H9 (cell line): ENCODE measurements around the gene STK26. TPM values are rescaled to one million over a fixed set of nuclear protein-coding genes. Genes with fewer than 3 reads are reported as not detected.

ENCODE experiments used
- DNase-seq: peaks from one replicate; pipeline ENCODE4 v3.0.0-alpha.2; 2017
- H2AFZ ChIP-seq: one replicate; pipeline ENCODE4 v1.6.1; 2013; ENCODE audit warnings: mild to moderate bottlenecking, low read length, control low read depth, moderate library complexity
- H2AK5ac ChIP-seq: 2 replicates; pipeline ENCODE4 v1.6.1; 2013; ENCODE audit warnings: low read length, control low read depth, mixed read lengths; ENCODE audit not compliant: insufficient read length
- H2BK120ac ChIP-seq: one replicate; pipeline ENCODE4 v1.6.1; 2013; ENCODE audit warnings: low read depth, mild to moderate bottlenecking, low read length, control low read depth, inconsistent platforms; ENCODE audit not compliant: poor library complexity, severe bottlenecking
- H2BK12ac ChIP-seq: 2 replicates; pipeline ENCODE4 v1.6.1; 2013; ENCODE audit warnings: low read length, control low read depth, mixed read lengths, low read depth; ENCODE audit not compliant: insufficient read length
- H2BK15ac ChIP-seq: 2 replicates; pipeline ENCODE4 v1.6.1; 2013; ENCODE audit warnings: low read depth, low read length, control low read depth
- H2BK20ac ChIP-seq: one replicate; pipeline ENCODE4 v1.6.1; 2013; ENCODE audit warnings: low read depth, mild to moderate bottlenecking, low read length, control low read depth, inconsistent platforms; ENCODE audit not compliant: poor library complexity, severe bottlenecking
- H2BK5ac ChIP-seq: 2 replicates; pipeline ENCODE4 v1.6.1; 2013; ENCODE audit warnings: low read length, control low read depth, mixed read lengths; ENCODE audit not compliant: insufficient read length
- H3K14ac ChIP-seq: 2 replicates; pipeline ENCODE4 v1.6.1; 2013; ENCODE audit warnings: low read length, control low read depth; ENCODE audit not compliant: insufficient read depth
- H3K18ac ChIP-seq: 2 replicates; pipeline ENCODE4 v1.6.1; 2013; ENCODE audit warnings: low read depth, mild to moderate bottlenecking, mixed read lengths, low read length, control low read depth; ENCODE audit not compliant: insufficient read length
- H3K23ac ChIP-seq: 2 replicates; pipeline ENCODE4 v1.6.1; 2013; ENCODE audit warnings: low read length, control low read depth, mixed read lengths, low read depth; ENCODE audit not compliant: insufficient read length
- H3K23me2 ChIP-seq: 2 replicates; pipeline ENCODE4 v1.6.1; 2013; ENCODE audit warnings: low read depth, mild to moderate bottlenecking, mixed read lengths, low read length, control low read depth; ENCODE audit not compliant: insufficient read length, poor library complexity, severe bottlenecking
- H3K27ac ChIP-seq: 2 replicates; pipeline ENCODE4 v1.5.1; 2013; ENCODE audit warnings: low read length, control low read depth, mixed read lengths, low read depth; ENCODE audit not compliant: insufficient read length
- H3K27me3 ChIP-seq: 2 replicates; pipeline ENCODE4 v1.6.1; 2013; ENCODE audit warnings: low read length, control low read depth, inconsistent platforms; ENCODE audit not compliant: insufficient read depth
- H3K4ac ChIP-seq: 2 replicates; pipeline ENCODE4 v1.6.1; 2013; ENCODE audit warnings: low read depth, mild to moderate bottlenecking, control low read depth, inconsistent platforms, low read length, moderate library complexity
- H3K4me1 ChIP-seq: 2 replicates; pipeline ENCODE4 v1.6.1; 2013; ENCODE audit warnings: low read length, control low read depth, inconsistent platforms; ENCODE audit not compliant: insufficient read depth
- H3K4me2 ChIP-seq: 2 replicates; pipeline ENCODE4 v1.6.1; 2013; ENCODE audit warnings: low read length, control low read depth, mixed read lengths; ENCODE audit not compliant: insufficient read length, insufficient read depth
- H3K56ac ChIP-seq: 2 replicates; pipeline ENCODE4 v1.6.1; 2013; ENCODE audit warnings: low read depth, mild to moderate bottlenecking, mixed read lengths, low read length, control low read depth; ENCODE audit not compliant: insufficient read length
- H3K79me1 ChIP-seq: 2 replicates; pipeline ENCODE4 v1.6.1; 2013; ENCODE audit warnings: low read depth, mild to moderate bottlenecking, moderate library complexity, low read length, control low read depth, inconsistent platforms; ENCODE audit not compliant: insufficient read depth, poor library complexity, severe bottlenecking
- H3K79me2 ChIP-seq: 2 replicates; pipeline ENCODE4 v1.6.1; 2013; ENCODE audit warnings: low read length, control low read depth, inconsistent platforms; ENCODE audit not compliant: insufficient read depth
- H3K9ac ChIP-seq: 2 replicates; pipeline ENCODE4 v1.6.1; 2013; ENCODE audit warnings: low read length, control low read depth, mixed read lengths; ENCODE audit not compliant: insufficient read length; ENCODE audit errors: extremely low read depth
- H3K9me3 ChIP-seq: one replicate; pipeline ENCODE4 v1.6.1; 2013; ENCODE audit warnings: low read depth, low read length, inconsistent platforms; ENCODE audit not compliant: control insufficient read depth
- H3T11ph ChIP-seq: one replicate; pipeline ENCODE4 v1.6.1; 2013; ENCODE audit warnings: mild to moderate bottlenecking, low read length, control low read depth, inconsistent platforms
- H4K20me1 ChIP-seq: one replicate; pipeline ENCODE4 v1.6.1; 2013; ENCODE audit not compliant: control insufficient read depth, insufficient read length, insufficient read depth
- H4K5ac ChIP-seq: 2 replicates; pipeline ENCODE4 v1.6.1; 2013; ENCODE audit warnings: low read depth, mild to moderate bottlenecking, mixed read lengths, low read length, control low read depth; ENCODE audit not compliant: insufficient read length
- H4K8ac ChIP-seq: replicated peaks from 2 replicates; pipeline ENCODE4 v1.6.1; 2013; ENCODE audit warnings: low read length, control low read depth, mixed read lengths, low read depth; ENCODE audit not compliant: insufficient read length
- H4K91ac ChIP-seq: 2 replicates; pipeline ENCODE4 v1.6.1; 2013; ENCODE audit warnings: low read depth, mild to moderate bottlenecking, moderate library complexity, mixed read lengths, low read length, control low read depth; ENCODE audit not compliant: insufficient read length
- H3K27ac Mint-ChIP-seq, 3 experiments: 2 replicates in 2 of 3; 3 replicates in 1 of 3; pipeline ENCODE4 v1.8.0; 2020 to 2021; ENCODE audit warnings: mixed read lengths in 3 of 3, mild to moderate bottlenecking in 1 of 3, moderate library complexity in 1 of 3
- H3K27me3 Mint-ChIP-seq: 2 replicates; pipeline ENCODE4 v1.8.0; 2021; ENCODE audit warnings: low read depth, mild to moderate bottlenecking, moderate library complexity, mixed read lengths
- H3K36me3 Mint-ChIP-seq, 3 experiments: 2 replicates in 2 of 3; 3 replicates in 1 of 3; pipeline ENCODE4 v1.8.0; 2020 to 2021; ENCODE audit warnings: low read depth in 3 of 3, mixed read lengths in 3 of 3; ENCODE audit not compliant: insufficient read depth in 1 of 3
- H3K4me1 Mint-ChIP-seq, 2 experiments: 2 replicates each; pipeline ENCODE4 v1.8.0; 2020; ENCODE audit warnings: mixed read lengths in 2 of 2
- H3K4me3 Mint-ChIP-seq, 2 experiments: 2 replicates in 1 of 2; 3 replicates in 1 of 2; pipeline ENCODE4 v1.8.0; 2020 to 2021; ENCODE audit warnings: mild to moderate bottlenecking in 2 of 2, mixed read lengths in 2 of 2, moderate library complexity in 1 of 2
- H3K9me3 Mint-ChIP-seq, 2 experiments: 2 replicates in 1 of 2; 3 replicates in 1 of 2; pipeline ENCODE4 v1.8.0; 2020; ENCODE audit warnings: mild to moderate bottlenecking in 2 of 2, mixed read lengths in 2 of 2, moderate library complexity in 1 of 2
- CTCF ChIP-seq: fragments of 200-600 bp; sonication (generic); conservative IDR thresholded peaks from 3 replicates; pipeline ENCODE4 v1.8.0; 2021; ENCODE audit warnings: antibody characterized with exemption, mild to moderate bottlenecking
- whole genome bisulfite sequencing: extraction: QIAGEN DNeasy Blood & Tissue Kit; methylation state at CpG from one replicate; pipeline ENCODE4 v1.1.7; 2013; ENCODE audit warnings: missing lambda C conversion rate, low lambda C conversion rate, mixed read lengths; ENCODE audit not compliant: insufficient read length; ENCODE audit errors: extremely low coverage; 5-methylcytosine and 5-hydroxymethylcytosine counted together
- total RNA-seq: library from RNA; stranded (reverse); gene quantifications from 2 replicates; pipeline ENCODE4 v1.2.1, GENCODE V29; 2021

STK26 gene
- total RNA-seq, 1 experiment from 2014 or later, result 99.2 TPM

GRCh38 chrX:132115792-132116191 lies 92.7 kb downstream of the STK26 start:
- H2AK5ac ChIP-seq, result no peak overlapping the region
- H2BK12ac ChIP-seq, result no peak overlapping the region
- H2BK20ac ChIP-seq, result no peak overlapping the region
- no peak overlapping the region for H3K9ac ChIP-seq
- no peak overlapping the region for H3K14ac ChIP-seq
- no peak overlapping the region for H3K18ac ChIP-seq
- no peak overlapping the region for H2BK15ac ChIP-seq
- H4K91ac ChIP-seq, result no peak overlapping the region
- H3K4me1 ChIP-seq, result peaks cover 4% of the 10 kb centered on the region
- no peaks in the 10 kb centered on the region for H3K23me2 ChIP-seq
- no peak overlapping the region for H3K4me3 Mint-ChIP-seq
- H3K23ac ChIP-seq, result no peak overlapping the region
- no CpG with 5 or more reads among the region's 5 CpGs for WGBS
- H3K79me1 ChIP-seq, result no peaks in the 10 kb centered on the region
- H2BK5ac ChIP-seq, result no peak overlapping the region
- H2AFZ ChIP-seq, result no peak overlapping the region
- no peaks in the 10 kb centered on the region for H3K9me3 Mint-ChIP-seq
- peaks cover 21 to 27% of the 10 kb centered on the region in 2 experiments for H3K4me1 Mint-ChIP-seq
- H3K27ac ChIP-seq, result no peak overlapping the region
- no peak for DNase-seq
- H3K27me3 ChIP-seq, result no peaks in the 10 kb centered on the region
- no peak overlapping the region for H2BK120ac ChIP-seq
- TF ChIP-seq CTCF, result no peak
- H4K8ac ChIP-seq, result no peak overlapping the region
- H4K20me1 ChIP-seq, result no peaks in the 10 kb centered on the region
- no peak overlapping the region for H3K4me2 ChIP-seq
- H3K36me3 Mint-ChIP-seq, result no peaks in the 10 kb centered on the region; a peak in 1 of 7 replicates
- no peak overlapping the region for H3K4ac ChIP-seq
- no peaks in the 10 kb centered on the region for H3K79me2 ChIP-seq
- no peaks in the 10 kb centered on the region for H3K9me3 ChIP-seq
- no peak overlapping the region for H4K5ac ChIP-seq
- no peak overlapping the region for H3T11ph ChIP-seq
- H3K27me3 Mint-ChIP-seq, result no peaks in the 10 kb centered on the region
- H3K56ac ChIP-seq, result no peak overlapping the region
- no peak overlapping the region for H3K27ac Mint-ChIP-seq
